GM21423 (cell line): ENCODE measurements around the gene THYN1.
A peak's percentile ranks its signal among the peaks of the same experiment; 100 is the strongest.
"Not testable (repeated sequence)": the region's sequence is repeated elsewhere in the genome, so short reads cannot be mapped to it uniquely, and the experiment has no call there.

Experiments
- ATAC-seq: cut with Tn5 transposase; IDR thresholded peaks from one replicate; pipeline ENCODE4 v1.9.1; 2021; ENCODE audit warnings: mild to moderate bottlenecking, moderate library complexity; ENCODE audit not compliant: unreplicated experiment

THYN1 gene

GRCh38 chr11:134275534-134276395, 22.6 kb upstream of the THYN1 start, which contains the start of gene GLB1L3:
TSS of gene GLB1L3 (plus strand) at chr11:134276379. CDS start at chr11:134276741, 362 bp downstream.
- peak; percentile 74 for ATAC-seq

DNA sequence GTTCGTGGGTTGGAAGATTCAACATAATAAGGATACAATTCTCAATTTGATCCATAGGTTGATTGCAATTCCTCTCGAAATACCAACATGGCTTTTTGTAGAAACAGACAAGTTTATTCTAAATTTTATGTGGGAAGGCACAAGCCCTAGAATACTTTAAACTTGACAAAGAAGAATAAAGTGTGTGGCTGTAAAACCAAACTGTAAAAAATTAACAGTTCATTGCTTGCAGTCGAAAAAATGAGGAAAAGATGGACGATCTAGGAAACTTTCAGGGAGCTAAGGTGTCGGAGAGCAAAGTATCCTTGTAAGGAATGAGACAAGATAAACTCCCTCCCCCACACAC, 22.0 kb upstream of the THYN1 start:
- no peak for ATAC-seq

DNA sequence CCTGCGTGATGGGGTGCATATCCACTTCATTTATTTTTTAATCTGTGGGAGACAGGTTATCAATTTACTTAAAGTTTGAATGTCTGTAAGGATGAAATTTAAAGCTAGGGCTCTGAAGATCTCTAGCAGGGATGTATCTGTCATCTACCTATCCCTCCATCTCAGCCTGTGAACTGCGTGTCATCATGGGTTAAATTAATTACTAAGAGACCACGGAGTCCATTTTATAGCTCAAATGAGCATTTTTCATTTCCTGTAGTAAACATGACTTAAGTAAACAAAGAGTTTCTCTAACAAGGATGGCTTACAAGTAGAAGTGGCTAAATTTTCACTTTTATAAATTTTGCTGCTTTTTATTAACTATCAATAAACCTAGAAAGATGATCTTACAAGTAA, 20.2 kb upstream of the THYN1 start:
- ATAC-seq = no peak

GRCh38 chr11:134272381-134273316, 19.5 kb upstream of the THYN1 start:
- no peak for ATAC-seq

GRCh38 chr11:134271978-134272377, 18.8 kb upstream of the THYN1 start:
- no peak for ATAC-seq

GRCh38 chr11:134270250-134270714, 17.1 kb upstream of the THYN1 start:
- no peak for ATAC-seq

DNA sequence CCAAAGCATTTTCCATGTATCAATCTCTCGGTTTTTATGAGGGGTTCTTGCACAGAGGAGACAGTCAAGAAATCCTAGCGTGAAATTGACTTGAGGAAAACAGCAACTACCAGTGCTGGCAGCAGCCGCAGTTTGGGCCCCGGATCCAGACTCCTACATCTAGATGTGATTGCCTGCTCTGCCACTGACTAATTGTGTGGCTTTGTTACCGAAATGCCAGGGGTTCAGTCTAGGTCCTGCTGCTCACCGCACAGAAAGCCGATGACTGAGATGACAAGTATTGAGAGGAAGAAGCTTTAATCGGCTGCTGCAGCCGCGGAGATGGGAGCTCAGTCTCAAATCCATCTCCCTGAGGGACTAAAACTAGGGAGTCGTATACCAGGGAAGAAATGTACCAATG, 14.8 kb upstream of the THYN1 start:
- ATAC-seq = no peak

GRCh38 chr11:134267461-134267860, 14.3 kb upstream of the THYN1 start:
- no peak for ATAC-seq

- no peak for ATAC-seq
Observed at GRCh38 chr11:134266841-134267251, 13.7 kb upstream of the THYN1 start.

- no peak for ATAC-seq
Observed at GRCh38 chr11:134266440-134266839, 13.3 kb upstream of the THYN1 start.

DNA sequence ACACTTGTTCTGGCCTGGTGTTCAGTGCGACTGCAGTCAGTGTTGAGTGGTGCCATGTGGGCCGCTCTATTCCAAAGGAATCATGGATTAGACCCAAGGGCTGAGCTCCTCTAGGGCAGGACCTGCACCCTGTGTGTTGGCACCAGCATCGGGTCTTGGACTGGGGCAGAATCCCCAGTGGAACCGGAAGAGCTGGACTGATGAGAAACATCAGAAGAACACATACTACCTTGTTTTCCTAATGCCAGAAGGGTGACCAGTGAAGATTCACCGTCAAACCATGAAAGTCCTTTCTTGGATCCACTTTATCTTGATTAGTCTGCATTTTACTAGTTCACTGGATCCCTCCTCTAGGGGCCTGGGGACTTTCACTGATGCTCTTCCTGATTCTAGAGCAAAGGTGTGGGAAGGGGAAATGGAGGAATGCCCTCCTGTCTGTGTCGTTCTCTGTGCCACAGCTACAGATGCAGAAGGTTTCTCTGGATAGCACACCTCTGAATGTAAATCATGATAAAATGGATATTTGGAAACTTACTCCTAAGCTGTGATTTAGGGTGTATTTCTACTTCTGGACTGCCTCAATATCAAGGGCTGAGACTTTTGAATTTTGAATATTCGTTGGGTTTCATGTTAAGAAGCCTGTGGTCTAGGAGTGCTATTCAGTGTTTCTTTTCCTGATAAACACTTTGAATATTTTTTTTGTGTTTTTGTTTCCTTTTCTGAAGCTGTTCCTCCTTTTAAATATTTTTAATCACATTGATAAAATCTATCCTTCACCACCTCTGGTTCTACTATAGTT, 12.0 kb upstream of the THYN1 start:
- no peak for ATAC-seq

GRCh38 chr11:134261626-134262488, 8.7 kb upstream of the THYN1 start:
- no peak for ATAC-seq

- ATAC-seq = no peak
Observed at GRCh38 chr11:134260983-134261382, 7.8 kb upstream of the THYN1 start.

DNA sequence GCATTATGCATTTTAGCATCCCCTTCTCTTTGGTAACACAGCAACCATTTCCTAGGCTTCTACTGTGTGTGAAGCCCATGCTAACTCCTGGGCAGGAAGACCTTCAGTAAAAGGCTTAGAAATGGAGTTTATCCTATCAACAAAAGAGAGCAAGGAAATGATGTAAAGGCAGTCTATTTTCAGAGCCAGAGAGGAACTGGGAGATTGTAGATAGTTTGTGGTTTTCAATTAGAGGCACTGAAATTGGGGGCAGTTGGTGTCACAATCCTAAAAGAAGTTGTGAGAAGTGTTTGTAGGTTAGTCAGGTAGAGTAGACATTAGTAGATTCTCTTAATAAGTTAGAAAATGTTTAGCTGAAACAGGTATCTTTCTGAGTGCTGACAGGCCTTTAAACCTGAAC, 7.4 kb upstream of the THYN1 start:
- ATAC-seq = no peak

DNA sequence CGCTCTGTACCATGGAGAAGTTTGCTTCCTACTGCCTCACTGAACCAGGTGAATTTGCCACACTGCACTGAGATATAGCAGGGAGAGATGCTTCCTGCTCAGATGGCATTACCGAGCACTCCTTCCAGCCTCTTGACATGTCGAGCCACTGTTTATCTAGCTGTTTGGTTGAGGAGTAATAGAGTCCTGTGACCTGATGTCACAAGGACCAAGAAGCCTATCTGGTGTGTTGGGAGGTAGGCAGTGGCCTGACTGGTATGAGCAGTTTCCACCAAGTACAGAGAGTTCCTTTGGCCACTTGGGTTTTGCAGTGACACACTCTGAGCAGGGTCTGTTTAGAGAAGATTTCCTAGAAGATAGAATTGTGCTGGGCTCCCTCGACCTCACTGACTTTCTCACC, 5.4 kb upstream of the THYN1 start:
- no peak for ATAC-seq

GRCh38 chr11:134257101-134257500, 3.9 kb upstream of the THYN1 start:
- ATAC-seq = no peak

GRCh38 chr11:134255184-134255561, 2.0 kb upstream of the THYN1 start:
- ATAC-seq = not testable (repeated sequence)

DNA sequence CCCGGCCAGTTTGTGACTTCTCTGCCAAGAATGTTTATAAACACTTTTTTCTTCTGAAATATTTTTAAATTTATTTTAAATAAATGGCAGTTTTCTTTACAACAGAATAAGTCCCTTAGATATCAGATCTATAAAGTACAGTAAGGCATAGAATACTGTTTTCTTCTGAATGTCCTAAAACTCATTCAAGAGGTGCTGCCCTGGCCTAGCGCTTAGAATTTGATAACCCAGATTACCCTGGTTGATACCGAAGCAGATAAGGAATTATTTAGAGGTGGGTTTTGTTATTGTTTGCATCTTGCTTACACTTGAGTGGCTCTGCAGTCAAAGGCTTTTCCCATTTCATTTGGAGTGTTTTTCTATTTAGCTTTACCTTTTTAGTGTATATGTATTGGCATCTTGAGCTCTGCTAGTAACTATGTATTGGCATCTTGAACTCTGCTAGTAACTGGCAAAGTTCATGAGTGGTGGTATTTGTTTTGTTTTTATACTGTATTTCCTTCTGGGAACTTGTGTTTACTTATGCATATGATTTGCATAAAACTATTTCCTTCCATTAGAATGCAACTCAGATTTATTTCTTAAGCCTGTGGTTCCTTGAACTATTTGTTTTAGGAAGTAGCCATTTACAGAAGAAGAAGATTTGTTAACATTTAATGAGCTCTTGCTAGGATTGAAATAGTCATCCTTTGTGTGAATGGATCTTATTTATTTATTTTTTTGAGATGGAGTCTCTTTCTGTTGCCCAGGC, 1.5 kb upstream of the THYN1 start:
- no peak for ATAC-seq
